Fibroblast of peridontal ligament (primary cell): ENCODE data around the gene GLIPR2.
A peak's percentile ranks its signal among the peaks of the same experiment; 100 is the strongest.
"Not testable (repeated sequence)": the region's sequence is repeated elsewhere in the genome, so short reads cannot be mapped to it uniquely, and the experiment has no call there.

Experiments used
- DNase-seq: peaks from one replicate; pipeline ENCODE4 v3.0.0-alpha.2; 2010; ENCODE audit errors: extremely low read depth

GLIPR2 gene

DNA sequence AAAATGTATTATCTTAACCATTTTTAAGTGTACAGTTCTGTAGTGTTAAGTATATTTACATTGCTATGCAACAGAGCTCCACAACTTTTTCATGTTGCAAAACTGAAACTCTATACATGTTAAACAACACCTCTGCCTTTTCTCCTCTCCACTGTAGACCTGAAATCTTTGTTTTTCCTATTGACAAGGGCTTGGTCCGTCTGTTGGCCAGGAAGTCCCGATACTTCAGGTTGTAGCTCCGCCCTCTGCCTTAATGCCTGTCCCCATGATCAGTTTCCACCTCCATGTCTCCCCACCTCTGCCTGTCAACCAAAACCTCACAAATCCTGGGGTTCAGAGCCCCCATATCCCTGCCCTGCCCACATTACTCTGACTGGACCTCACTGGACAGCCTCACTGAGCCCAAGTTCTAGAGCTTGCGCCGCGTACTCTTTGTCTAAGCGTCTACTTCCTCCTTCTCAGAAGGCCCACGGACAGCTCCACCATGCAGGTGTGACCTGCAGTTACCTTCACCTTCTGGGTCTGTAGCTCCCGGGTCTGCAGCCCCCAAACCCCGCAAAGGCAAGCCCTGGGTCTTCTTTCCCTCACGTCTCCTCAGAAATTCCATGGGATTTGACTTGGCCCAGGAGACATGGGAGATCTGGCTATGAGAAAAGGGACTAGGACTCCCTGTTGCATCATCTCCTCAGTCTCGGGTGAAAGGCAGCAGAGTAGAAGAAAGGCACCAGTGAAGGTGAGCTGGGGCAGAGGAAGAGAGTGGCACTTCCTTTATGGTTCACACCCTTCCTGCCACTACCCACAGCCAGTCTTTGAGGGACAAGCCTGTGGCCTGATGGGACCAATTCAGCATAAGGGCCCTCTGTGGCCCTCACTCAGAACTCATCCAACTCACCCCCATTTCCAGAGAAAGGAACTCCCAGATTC, 8.0 kb downstream of the GLIPR2 start:
- DNase-seq = no peak

DNA sequence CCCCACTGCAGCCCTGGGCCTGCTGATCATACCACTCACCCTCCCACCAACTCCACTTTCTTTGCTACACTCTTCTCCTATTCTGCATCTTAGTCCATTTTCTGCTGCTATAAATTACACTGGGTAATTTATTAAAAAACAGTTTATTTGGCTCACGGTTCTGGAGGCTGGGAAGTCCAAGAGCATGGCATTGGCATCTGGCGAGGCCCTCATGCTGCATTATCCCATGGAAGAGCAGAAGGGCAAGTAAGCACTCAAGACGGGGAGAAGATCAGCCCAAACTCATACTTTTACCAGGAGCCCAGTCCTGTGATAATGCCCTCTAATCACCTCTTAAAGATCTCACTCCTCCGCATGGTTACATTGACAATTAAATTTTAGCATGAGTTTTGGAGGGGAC, 9.4 kb downstream of the GLIPR2 start:
- no peak for DNase-seq

DNA sequence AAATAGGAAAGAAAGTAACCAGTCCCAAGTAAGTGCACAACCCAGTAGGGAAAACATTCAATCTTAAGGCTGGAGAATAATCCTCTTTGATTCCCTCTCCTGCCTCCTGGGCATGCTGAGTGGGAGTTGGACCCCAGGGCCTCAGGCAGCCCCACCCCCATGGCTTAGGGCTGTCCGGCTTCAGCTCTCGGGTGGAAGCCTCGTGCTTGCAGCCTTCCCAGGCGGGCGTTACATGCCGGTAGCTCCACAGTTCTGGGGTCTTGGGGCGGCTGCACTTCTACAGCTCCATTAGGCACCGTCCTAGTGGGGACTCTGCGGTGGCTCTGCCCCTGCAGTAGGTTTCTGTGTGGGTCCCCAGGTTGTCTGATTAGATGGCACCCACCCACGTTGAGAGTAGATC, 10.1 kb downstream of the GLIPR2 start:
- DNase-seq = no peak

DNA sequence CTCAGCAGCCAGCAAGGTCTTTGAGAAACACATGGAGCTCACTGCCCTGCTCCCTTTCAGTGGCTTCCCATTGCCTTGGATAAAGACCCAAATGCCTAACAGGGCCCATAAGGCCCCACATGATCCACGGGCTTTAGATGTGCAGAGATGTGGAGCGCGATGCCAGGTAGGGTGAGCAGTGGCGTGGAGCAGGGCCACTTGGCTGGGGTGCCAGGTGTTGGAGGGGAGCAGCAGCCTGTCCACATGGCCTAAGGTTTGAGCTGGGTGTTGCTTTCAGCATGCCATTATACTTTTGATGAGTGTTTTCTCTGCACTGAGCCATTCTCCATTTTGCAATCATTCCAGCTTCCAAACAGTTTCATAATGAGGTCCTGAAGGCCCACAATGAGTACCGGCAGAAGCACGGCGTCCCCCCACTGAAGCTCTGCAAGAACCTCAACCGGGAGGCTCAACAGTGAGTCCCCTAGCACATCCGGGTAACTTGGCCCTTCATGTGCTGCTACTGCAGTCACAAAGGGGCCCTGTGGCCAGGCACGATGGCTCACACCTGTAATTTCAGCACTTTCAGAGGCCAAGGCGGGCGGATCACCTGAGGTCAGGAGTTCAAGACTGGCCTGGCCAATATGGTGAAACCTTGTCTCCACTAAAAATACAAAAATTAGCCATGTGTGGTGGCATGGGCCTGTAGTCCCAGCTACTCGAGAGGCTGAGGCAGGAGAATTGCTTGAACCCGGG, 11.1 kb downstream of the GLIPR2 start:
- no peak for DNase-seq

DNA sequence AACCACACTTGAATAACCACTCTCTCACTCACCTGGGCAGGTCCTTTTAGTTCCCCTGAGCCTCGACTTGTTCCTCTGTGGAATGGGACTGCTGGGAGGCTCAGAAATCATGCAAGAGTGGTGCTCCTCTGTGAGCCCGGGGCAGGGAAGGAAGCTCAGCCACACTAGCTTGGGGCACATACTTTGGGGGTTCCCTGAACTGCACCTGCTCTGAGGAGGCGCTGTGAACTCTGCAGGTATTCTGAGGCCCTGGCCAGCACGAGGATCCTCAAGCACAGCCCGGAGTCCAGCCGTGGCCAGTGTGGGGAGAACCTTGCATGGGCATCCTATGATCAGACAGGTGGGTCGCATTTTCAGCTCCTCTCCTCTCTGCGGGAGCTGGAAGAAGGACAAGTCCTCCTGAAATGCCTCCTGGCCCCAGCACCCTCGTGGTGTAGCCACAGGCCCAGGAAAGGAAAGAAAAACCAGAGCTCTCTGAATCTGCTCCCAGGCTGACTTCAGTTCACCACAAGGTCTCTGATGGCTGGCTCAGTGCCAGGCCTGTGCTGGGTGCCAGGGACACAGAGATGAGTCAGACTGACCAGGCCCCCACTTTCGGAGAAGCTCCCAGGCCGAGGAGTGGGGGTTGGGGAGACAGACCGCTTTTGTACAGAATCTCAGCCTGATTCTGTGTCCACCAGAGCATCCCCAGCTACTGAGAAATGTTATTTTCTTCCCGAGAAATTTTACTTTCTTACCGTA, 11.9 kb downstream of the GLIPR2 start:
- DNase-seq = peak; percentile 97

DNA sequence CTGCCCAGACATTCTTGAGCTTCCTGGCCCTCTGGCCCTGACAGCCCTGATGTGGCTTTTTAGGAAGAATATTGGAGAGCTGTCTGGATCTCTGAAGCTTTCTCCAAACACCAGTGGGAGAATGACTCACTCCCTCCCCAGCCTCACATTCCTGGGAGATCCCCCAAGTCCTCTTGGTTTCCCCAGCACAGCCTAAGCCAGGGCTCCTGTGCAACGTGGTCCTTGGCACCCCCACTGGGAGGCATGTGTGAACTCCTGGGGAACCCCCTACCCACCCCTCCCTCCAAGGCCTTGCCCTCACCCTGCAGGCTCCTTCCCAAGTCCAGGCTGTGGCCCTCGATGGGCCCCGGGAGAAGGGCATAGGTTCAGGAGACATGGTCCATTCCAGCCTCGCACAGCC, 12.7 kb downstream of the GLIPR2 start:
- peak; percentile 79 for DNase-seq

DNA sequence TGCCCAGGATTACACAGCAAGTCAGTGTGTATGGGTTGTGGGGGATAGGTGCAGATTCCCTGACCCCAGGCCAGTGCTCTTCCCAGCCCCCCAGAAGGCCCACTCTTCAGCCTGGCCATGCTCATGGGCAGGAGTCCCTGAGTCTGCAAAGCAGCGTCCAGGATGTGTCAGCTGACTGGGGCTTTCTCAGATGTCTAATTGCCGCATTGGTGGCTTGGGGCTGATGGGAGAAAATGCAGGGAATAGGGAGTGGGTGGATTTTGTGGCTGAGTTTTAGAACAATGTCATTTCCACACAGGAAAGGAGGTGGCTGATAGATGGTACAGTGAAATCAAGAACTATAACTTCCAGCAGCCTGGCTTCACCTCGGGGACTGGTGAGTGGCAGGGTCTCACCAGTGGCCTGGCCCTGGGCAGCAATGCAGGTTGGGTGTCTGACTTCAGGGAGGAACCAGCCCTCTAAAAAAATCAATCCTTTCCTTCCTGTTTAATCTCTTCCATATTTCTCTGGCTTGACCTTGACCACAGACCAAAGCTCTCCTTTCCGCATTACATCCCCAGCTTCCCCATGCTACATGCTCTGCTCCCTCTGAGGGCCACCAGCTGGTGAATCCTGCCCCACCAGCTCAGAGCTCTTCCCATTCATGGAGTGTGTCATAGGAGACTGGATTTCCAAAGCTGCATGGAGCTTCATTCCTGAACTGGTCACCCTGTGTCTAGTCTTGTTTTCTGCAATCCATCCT, 14.2 kb downstream of the GLIPR2 start:
- DNase-seq = peak; percentile 50

DNA sequence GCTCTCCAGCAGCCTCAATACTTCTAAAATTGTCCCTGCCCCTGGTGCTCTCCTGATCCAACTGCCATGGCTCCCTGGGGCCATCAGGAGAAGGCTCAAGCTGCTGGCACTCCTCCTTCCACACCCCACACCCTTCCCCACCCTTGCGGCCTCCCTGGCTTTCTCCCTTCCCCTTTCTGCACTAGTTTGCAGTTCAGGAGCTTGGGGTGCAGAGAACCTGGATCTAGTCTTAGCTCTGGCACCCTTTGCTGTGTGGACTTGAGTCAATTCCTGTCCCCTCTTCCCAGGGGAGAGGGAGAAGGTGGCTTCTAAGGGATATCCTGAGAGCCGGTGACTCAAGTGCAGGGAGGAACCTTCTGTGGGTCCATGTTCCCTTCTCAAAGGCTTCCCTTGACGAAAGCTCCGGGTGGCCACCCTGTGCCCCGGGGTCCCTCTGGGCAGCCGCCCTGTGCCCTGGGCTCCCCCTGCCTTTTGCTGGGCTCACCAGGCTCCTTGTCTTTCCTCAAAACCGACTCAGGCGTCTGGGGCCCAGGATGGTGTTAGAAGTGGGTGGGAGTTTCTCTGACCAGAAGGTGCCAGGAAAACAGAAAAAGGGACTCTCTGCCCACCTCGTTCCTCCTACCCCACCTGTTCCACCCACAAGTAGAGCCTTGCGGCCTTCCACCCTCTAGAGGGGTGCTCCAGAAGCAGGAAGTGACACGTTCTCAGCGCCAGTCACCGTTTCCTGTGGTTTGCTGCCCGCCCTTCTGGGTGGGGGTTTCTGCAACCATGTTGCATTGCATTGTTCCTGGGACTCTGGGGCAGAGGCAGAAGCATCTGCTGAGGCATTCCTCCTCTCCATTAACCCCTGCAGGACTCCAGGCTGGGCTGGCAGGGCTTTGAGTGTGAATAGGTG, 15.0 kb downstream of the GLIPR2 start:
- DNase-seq = no peak

DNA sequence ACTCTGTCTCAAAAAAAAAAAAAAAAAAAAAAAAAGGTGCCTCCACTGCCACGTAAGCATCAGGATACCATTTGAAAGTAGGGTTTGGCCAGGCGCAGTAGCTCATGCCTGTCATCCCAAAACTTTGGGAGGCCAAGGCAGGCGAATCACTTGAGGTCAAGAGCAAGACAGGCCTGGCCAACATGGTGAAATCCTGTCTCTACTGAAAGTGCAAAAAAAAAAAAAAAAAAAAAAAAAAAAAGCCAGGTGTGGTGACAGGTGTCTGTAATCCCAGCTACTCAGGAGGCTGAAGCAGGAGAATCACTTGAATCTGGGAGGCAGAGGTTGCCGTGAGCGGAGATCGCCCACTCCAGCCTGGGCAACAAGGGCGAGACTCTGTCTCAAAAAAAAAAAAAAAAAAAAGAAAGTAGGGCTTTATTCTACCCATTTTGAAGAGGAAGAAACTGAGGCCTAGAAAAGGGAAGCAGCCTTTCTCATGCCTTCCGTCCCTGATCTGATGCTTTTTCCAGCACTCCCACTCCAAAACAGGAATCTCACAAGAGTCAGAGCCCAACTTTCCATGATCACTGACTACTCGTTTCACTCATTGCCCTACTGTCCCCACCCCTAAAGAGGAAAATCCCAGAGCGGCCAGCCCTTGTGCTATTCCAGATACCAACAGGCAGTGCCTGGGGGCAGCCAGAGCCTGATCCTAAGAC, 16.4 kb downstream of the GLIPR2 start:
- no peak for DNase-seq

DNA sequence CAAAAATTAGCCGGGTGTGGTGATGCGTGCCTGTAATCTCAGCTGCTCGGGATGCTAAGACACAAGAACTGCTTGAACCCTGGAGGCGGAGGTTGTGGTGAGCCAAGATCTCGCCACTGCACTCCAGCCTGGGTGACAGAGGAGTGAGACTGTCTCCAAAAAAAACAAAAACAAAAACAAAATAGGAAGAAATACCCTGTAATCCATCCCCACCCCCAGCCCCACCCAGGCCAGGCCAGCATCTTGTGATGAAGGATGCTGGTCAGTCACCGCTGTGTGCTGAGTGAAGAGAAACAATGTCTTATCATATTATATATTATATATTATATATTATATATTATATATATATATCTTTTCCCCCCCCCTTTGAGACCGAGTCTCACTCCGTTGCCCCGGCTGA, 17.2 kb downstream of the GLIPR2 start:
- no peak for DNase-seq

DNA sequence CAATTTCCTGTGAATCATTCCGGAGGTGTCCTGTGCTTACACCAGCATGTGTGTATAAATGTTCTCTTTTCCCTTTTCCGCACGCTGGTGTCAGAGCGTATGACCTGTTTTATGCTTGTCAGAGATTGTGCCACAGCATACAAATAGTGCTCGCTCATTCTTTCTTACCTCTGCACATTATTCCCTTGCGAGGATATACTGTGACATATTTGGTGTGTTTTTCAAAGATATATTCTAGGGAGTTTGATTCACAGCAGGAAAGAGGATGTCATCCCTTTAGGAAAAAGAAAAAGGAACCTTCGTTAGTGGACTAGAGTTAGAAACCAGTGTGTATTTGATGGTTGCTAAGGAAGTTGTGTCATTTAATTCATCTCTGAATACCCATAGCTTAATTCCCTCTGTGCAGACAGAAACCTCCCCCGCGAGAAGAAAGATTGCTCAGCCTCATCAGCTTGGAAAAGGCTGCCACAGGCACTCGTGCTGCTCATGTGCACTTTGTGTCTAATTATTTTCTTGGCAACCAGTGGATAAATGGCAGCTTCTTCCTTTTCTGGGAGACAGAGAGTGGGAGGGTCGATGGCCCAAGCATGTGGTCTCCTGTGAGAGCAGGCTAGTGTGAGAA, 17.9 kb downstream of the GLIPR2 start:
- peak; percentile 75 for DNase-seq

DNA sequence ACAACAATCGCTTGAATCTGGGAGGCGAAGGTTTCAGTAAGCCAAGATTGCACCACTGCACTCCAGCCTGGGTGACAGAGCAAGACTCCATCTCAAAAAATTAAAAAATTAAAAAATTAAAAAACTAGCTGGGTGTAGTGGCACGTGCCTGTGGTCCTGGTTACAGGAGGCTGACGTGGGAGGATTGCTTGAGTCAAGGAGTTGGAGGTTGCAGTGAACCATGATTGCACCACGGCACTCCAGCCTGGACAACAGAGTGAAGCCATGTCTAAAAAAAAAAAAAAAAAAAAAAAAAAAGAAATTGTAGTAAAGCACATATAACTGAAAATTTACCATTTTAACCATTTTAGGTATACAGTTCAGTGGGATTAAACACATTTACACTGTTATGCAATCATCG, 19.6 kb downstream of the GLIPR2 start:
- no peak for DNase-seq

DNA sequence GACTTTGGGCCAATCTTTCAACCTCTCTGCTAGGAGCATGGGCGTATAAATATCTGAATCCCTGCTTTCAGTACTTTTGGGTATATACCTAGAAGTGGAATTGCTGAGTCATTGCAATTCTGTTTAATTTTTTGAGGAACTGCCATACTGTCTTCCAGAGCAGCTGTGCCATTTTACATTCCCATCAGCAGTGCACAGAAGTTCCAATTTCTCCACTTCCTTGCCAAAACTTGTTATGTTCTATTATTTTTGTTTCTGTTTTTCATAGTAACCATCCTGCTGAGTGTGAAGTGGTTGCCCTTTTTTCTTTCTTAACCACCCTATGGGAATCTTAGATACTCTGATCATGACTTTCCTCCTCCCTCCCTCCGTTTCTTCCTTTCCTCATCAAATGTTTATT, 21.6 kb downstream of the GLIPR2 start:
- DNase-seq = peak; percentile 65

DNA sequence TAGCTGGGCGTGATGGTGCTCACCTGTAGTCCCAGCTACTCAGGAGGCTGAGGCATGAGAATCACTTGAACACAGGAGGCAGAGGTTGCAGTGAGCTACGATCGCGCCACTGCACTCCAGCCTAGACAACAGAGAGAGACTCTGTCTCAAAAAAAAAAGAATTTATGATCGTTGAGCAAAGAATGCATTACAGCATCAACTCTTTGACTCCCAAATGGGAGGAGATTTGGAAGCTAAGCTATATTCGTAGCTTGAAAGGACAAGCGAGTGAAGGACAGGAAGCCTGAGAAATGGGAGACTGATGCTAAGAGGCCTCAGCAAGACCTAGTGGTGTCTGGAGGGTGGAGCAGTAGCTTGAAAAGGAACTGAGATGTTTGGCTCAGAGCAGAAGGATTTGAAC, 22.4 kb downstream of the GLIPR2 start:
- no peak for DNase-seq

DNA sequence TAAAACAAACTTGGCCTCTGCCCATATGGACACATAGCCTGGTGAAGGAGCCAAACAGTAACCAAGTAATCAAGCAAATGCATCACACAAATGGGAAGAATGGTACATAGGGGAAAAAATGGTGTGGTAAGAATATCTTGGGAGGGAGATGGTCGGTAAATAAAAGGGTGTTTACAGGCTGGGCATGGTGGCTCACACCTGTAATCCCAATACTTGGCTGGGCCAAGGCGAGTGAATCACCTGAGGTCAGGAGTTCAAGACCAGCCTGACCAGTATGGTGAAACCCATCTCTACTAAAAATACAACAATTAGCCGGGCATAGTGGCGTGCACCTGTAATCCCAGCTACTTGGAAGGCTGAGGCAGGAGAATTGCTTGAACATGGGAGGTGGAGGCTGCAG, 23.0 kb downstream of the GLIPR2 start:
- not testable (repeated sequence) for DNase-seq

DNA sequence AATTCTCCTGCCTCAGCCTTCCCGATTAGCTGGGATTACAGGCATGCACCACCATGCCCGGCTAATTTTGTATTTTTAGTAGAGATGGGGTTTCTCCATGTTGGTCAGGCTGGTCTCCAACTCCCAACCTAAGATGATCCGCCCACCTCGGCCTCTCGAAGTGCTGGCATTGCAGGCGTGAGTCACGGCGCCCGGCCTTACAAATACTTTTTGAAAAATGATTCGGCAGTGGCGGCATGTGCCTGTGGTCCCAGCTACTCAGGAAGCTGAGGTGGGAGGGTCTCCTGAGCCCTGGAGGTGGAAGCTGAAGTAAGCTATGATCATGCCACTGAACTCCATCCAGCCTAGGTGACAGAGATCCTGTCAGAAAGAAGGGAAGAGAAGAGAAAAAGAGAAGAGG, 23.6 kb downstream of the GLIPR2 start:
- not testable (repeated sequence) for DNase-seq

DNA sequence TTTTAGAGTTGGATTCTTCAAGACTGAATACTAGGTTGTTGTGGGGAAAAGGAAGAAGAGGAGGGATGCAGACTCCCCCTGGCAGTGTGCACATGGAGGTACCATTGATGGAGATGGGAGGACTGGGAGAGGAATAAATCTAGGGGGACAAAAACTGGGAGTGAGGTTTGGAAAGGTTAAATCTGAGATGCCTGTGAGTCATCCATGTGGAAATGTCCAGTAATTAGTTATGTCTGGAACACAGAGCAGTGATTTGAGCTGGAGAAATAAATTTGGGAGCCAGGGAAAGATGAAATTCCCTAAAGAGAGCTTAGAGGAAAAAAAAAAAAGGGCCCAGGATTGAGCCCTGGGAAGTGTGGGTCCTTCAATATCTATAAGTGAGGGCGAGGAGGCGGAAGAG, 24.7 kb downstream of the GLIPR2 start:
- peak; percentile 76 for DNase-seq

DNA sequence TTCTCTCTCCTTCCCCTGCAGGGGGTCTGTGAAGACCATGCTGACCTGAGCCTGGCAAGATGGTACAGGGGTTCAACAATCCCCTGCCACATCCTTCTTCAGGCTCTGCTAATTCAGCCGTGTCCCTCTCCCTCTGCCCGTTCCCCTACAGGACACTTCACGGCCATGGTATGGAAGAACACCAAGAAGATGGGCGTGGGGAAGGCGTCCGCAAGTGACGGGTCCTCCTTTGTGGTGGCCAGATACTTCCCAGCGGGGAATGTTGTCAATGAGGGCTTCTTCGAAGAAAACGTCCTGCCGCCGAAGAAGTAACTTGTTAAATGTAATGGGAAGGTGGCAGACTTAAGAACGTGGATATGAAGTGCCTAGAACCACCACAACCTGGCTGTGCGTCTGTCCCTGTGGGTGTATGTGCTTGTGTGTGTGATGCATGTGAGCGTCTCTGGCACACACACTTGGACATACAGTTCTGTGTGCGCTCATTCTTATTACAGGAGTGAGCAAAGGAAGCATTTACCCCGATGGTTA, 25.7 kb downstream of the GLIPR2 start:
- DNase-seq = no peak

DNA sequence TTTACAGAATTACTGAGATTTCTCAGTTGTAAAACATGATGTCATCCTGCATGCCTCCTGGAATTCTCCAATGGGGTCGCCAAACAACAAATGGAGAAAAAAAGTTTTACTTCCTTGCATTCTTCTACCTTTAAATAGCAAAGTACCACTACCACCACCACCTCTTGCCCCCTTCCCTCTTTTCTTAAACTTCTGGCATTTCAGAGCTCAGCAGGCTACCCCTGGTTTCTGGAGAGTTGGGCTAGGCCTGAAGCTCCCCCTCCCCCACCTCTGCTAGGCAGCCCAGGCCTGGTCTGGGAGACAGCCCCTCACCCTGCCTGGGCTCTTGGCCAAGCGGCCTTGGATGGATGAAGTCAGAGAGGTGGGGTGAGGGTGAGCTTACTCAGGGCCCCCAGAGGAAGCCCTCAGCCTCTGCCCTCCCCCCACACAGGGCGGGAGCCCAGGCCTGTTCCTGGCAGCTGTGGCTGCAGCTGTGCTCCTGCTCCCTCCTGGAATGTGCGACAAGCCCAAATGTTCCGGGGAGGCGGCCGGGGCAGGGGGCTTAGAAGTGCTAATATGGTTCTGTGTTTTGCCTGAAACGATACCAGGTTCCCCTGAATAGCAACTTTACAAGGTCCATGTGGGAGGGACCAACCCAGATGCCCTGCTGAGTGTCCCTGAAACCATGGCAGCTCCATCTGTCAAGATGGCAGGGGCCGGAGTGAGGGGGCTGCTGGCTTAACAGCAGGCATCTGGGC, 26.7 kb downstream of the GLIPR2 start:
- peak; percentile 60 for DNase-seq
